Activated T-helper 17 cell treated with anti-CD3 and anti-CD28 coated beads, Interleukin-2, amount 50 U/mL, for 72 hours (primary cell): ENCODE measurements around the gene SNX10. TPM values are rescaled to one million over a fixed set of nuclear protein-coding genes. Genes with fewer than 3 reads are reported as not detected.

ENCODE experiments used
- ATAC-seq: fragments of 150-1000 bp; cut with Tn5 transposase; replicated peaks from 2 replicates; pipeline ENCODE4 v1.10.0; 2021; ENCODE audit warnings: mild to moderate bottlenecking, moderate library complexity
- H3K27ac Mint-ChIP-seq: one replicate; pipeline ENCODE4 v1.8.0; 2022; ENCODE audit warnings: mixed read lengths
- H3K27me3 Mint-ChIP-seq: one replicate; pipeline ENCODE4 v1.8.0; 2022; ENCODE audit warnings: mixed read lengths
- H3K36me3 Mint-ChIP-seq: one replicate; pipeline ENCODE4 v1.8.0; 2022; ENCODE audit warnings: low read depth, mild to moderate bottlenecking, mixed read lengths
- H3K4me1 Mint-ChIP-seq: one replicate; pipeline ENCODE4 v1.8.0; 2022; ENCODE audit warnings: mixed read lengths
- H3K4me3 Mint-ChIP-seq: one replicate; pipeline ENCODE4 v1.8.0; 2022; ENCODE audit warnings: mild to moderate bottlenecking, mixed read lengths
- H3K9me3 Mint-ChIP-seq: one replicate; pipeline ENCODE4 v1.8.0; 2022; ENCODE audit warnings: mixed read lengths
- total RNA-seq, 2 donors: library from RNA; stranded (reverse); gene quantifications; one replicate each; pipeline ENCODE4 v1.2.3, GENCODE V29; 2022

Gene SNX10
- total RNA-seq, 2 donors from 2014 or later = 23.5 to 30.8 TPM

GRCh38 chr7:26308551-26308950 lies 16.9 kb downstream of the SNX10 start:
- Mint-ChIP-seq H3K4me1 (peaks cover 6% of the 10 kb centered on the region), H3K27me3 (no peaks in the 10 kb centered on the region), H3K36me3 (peaks cover 40% of the 10 kb centered on the region), H3K4me3 (no peak overlapping the region), H3K27ac (no peak overlapping the region), H3K9me3 (no peaks in the 10 kb centered on the region)
- no peak for ATAC-seq

- ATAC-seq = no peak
- peaks cover 6% of the 10 kb centered on the region for H3K4me1 Mint-ChIP-seq
- no peak overlapping the region for H3K27ac Mint-ChIP-seq
- H3K27me3 Mint-ChIP-seq = no peaks in the 10 kb centered on the region
- H3K4me3 Mint-ChIP-seq = no peak overlapping the region
- H3K9me3 Mint-ChIP-seq = no peaks in the 10 kb centered on the region
- H3K36me3 Mint-ChIP-seq = peaks cover 40% of the 10 kb centered on the region
Measured at GRCh38 chr7:26309089-26309488, 17.4 kb downstream of the SNX10 start.

- peaks cover 33% of the 10 kb centered on the region for H3K36me3 Mint-ChIP-seq
- ATAC-seq = no peak
- H3K27me3 Mint-ChIP-seq = no peaks in the 10 kb centered on the region
- no peaks in the 10 kb centered on the region for H3K9me3 Mint-ChIP-seq
- H3K4me1 Mint-ChIP-seq = no peaks in the 10 kb centered on the region
- no peak overlapping the region for H3K4me3 Mint-ChIP-seq
- H3K27ac Mint-ChIP-seq = no peak overlapping the region
Measured at GRCh38 chr7:26311798-26312197, 20.1 kb downstream of the SNX10 start.

GRCh38 chr7:26317211-26317610 lies 25.5 kb downstream of the SNX10 start:
- no peaks in the 10 kb centered on the region for H3K27me3 Mint-ChIP-seq

GRCh38 chr7:26318921-26319320 lies 27.3 kb downstream of the SNX10 start:
- H3K36me3 Mint-ChIP-seq = peaks cover 31% of the 10 kb centered on the region

More at GRCh38 chr7:26317211-26317610, 25.5 kb downstream of the SNX10 start:
- H3K9me3 Mint-ChIP-seq = no peaks in the 10 kb centered on the region
- H3K36me3 Mint-ChIP-seq = peaks cover 21% of the 10 kb centered on the region
- no peak for ATAC-seq
- no peak overlapping the region for H3K27ac Mint-ChIP-seq
- peaks cover 8% of the 10 kb centered on the region for H3K4me1 Mint-ChIP-seq
- no peak overlapping the region for H3K4me3 Mint-ChIP-seq

GRCh38 chr7:26319636-26320035 lies 28.0 kb downstream of the SNX10 start:
- H3K4me1 Mint-ChIP-seq = peaks cover 8% of the 10 kb centered on the region
- H3K27me3 Mint-ChIP-seq = no peaks in the 10 kb centered on the region
- H3K36me3 Mint-ChIP-seq = peaks cover 33% of the 10 kb centered on the region
- H3K4me3 Mint-ChIP-seq = no peak overlapping the region
- H3K27ac Mint-ChIP-seq = peak overlapping the region; percentile 25
- H3K9me3 Mint-ChIP-seq = no peaks in the 10 kb centered on the region
- ATAC-seq = no peak

More at GRCh38 chr7:26318921-26319320, 27.3 kb downstream of the SNX10 start:
- peaks cover 8% of the 10 kb centered on the region for H3K4me1 Mint-ChIP-seq
- peak overlapping the region; percentile 25 for H3K27ac Mint-ChIP-seq
- H3K27me3 Mint-ChIP-seq = no peaks in the 10 kb centered on the region
- H3K9me3 Mint-ChIP-seq = no peaks in the 10 kb centered on the region
- no peak overlapping the region for H3K4me3 Mint-ChIP-seq
- no peak for ATAC-seq

GRCh38 chr7:26320878-26321277 lies 29.2 kb downstream of the SNX10 start:
- peaks cover 8% of the 10 kb centered on the region for H3K4me1 Mint-ChIP-seq
- H3K4me3 Mint-ChIP-seq = no peak overlapping the region
- ATAC-seq = no peak
- H3K27me3 Mint-ChIP-seq = no peaks in the 10 kb centered on the region
- no peaks in the 10 kb centered on the region for H3K9me3 Mint-ChIP-seq
- no peak overlapping the region for H3K27ac Mint-ChIP-seq
- H3K36me3 Mint-ChIP-seq = peaks cover 33% of the 10 kb centered on the region

GRCh38 chr7:26321435-26321834 lies 29.8 kb downstream of the SNX10 start:
- H3K9me3 Mint-ChIP-seq = no peaks in the 10 kb centered on the region
- H3K4me3 Mint-ChIP-seq = no peak overlapping the region

GRCh38 chr7:26326211-26326610 lies 34.5 kb downstream of the SNX10 start:
- no peaks in the 10 kb centered on the region for H3K27me3 Mint-ChIP-seq
- H3K4me1 Mint-ChIP-seq = peaks cover 9% of the 10 kb centered on the region
- no peak overlapping the region for H3K4me3 Mint-ChIP-seq
- H3K9me3 Mint-ChIP-seq = no peaks in the 10 kb centered on the region
- H3K27ac Mint-ChIP-seq = no peak overlapping the region
- H3K36me3 Mint-ChIP-seq = peaks cover 24% of the 10 kb centered on the region
- ATAC-seq = no peak

More at GRCh38 chr7:26321435-26321834, 29.8 kb downstream of the SNX10 start:
- Mint-ChIP-seq H3K36me3 (peaks cover 33% of the 10 kb centered on the region), H3K27ac (peak overlapping the region; percentile 36), H3K27me3 (no peaks in the 10 kb centered on the region), H3K4me1 (peaks cover 8% of the 10 kb centered on the region)
- ATAC-seq = no peak

- ATAC-seq = no peak
- Mint-ChIP-seq H3K9me3 (no peaks in the 10 kb centered on the region), H3K27me3 (no peaks in the 10 kb centered on the region), H3K4me1 (peaks cover 9% of the 10 kb centered on the region), H3K4me3 (no peak overlapping the region), H3K36me3 (peaks cover 8% of the 10 kb centered on the region), H3K27ac (no peak overlapping the region)
Measured at GRCh38 chr7:26328498-26329390, 37.1 kb downstream of the SNX10 start.

GRCh38 chr7:26329520-26330255 lies 38.0 kb downstream of the SNX10 start:
- ATAC-seq = no peak
- no peak overlapping the region for H3K4me3 Mint-ChIP-seq
- peaks cover 5% of the 10 kb centered on the region for H3K36me3 Mint-ChIP-seq
- H3K27ac Mint-ChIP-seq = no peak overlapping the region
- no peaks in the 10 kb centered on the region for H3K27me3 Mint-ChIP-seq
- H3K4me1 Mint-ChIP-seq = peaks cover 14% of the 10 kb centered on the region
- no peaks in the 10 kb centered on the region for H3K9me3 Mint-ChIP-seq

GRCh38 chr7:26331113-26331512 lies 39.5 kb downstream of the SNX10 start:
- no peak for ATAC-seq
- H3K9me3 Mint-ChIP-seq = no peaks in the 10 kb centered on the region
- no peak overlapping the region for H3K27ac Mint-ChIP-seq
- no peak overlapping the region for H3K4me3 Mint-ChIP-seq
- H3K36me3 Mint-ChIP-seq = peaks cover 5% of the 10 kb centered on the region
- H3K4me1 Mint-ChIP-seq = peaks cover 14% of the 10 kb centered on the region
- no peaks in the 10 kb centered on the region for H3K27me3 Mint-ChIP-seq

GRCh38 chr7:26331789-26332188 lies 40.1 kb downstream of the SNX10 start:
- H3K36me3 Mint-ChIP-seq = peaks cover 5% of the 10 kb centered on the region
- H3K4me3 Mint-ChIP-seq = no peak overlapping the region
- no peak overlapping the region for H3K27ac Mint-ChIP-seq
- no peaks in the 10 kb centered on the region for H3K27me3 Mint-ChIP-seq
- peaks cover 14% of the 10 kb centered on the region for H3K4me1 Mint-ChIP-seq
- ATAC-seq = no peak
- no peaks in the 10 kb centered on the region for H3K9me3 Mint-ChIP-seq

- H3K36me3 Mint-ChIP-seq = peaks cover 11% of the 10 kb centered on the region
Measured at GRCh38 chr7:26332698-26333097, 41.0 kb downstream of the SNX10 start.

More at GRCh38 chr7:26332698-26333097, 41.0 kb downstream of the SNX10 start:
- Mint-ChIP-seq H3K9me3 (no peaks in the 10 kb centered on the region), H3K27me3 (no peaks in the 10 kb centered on the region), H3K4me3 (no peak overlapping the region), H3K27ac (no peak overlapping the region), H3K4me1 (peaks cover 14% of the 10 kb centered on the region)
- ATAC-seq = no peak
